ENCODE measurements around the gene MFSD6. TPM values are rescaled to one million over a fixed set of nuclear protein-coding genes. Genes with fewer than 3 reads are reported as not detected.

MFSD6 gene
- total RNA-seq, 1 donor from 2014 or later, result 15.1 TPM

DNA sequence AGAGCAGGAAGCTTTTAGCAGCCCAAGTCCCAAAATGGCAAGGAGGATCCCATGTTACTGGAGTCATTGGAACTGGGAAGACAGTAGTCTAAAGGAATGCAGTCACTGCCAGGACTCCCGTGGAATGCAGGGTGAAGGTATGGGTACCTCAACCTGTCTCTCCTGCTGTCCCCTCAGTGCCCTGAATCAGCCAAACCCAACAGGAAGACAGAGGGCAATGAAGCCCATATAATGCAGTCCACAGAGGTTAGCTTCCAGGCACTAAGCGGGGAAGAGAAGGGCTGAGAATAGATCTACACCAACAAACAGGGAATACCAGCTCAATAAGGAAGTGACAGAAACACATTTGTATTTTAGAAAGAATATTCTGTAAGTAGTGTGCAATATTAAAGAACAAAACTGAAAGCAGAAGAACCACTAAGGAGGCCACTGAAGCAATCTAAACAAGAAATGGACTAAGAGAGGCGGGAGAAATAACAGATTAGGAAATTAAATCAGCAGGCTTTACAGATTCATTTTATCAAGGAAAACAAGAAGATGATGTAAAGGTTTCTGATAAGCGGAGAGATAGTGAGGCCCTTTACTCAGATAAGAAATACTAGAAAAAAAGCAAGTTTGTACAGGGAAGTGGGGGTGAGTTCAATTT lies 118.1 kb downstream of the MFSD6 start:
- no peaks in the 10 kb centered on the region for H3K9me3 Mint-ChIP-seq (ENCODE audit: low read depth)
- no peaks in the 10 kb centered on the region for H3K27me3 Mint-ChIP-seq
- TF ChIP-seq CTCF (IDR thresholded peaks at IDR 0.05; ENCODE audit: unreplicated experiment), result no peak
- DNase-seq (ENCODE audit: low spot score, unreplicated experiment), result no peak
- peaks cover 26% of the 10 kb centered on the region for H3K4me1 Mint-ChIP-seq (ENCODE audit: low read depth)
- H3K27ac Mint-ChIP-seq, result no peak overlapping the region
- H3K36me3 Mint-ChIP-seq (ENCODE audit: insufficient read depth), result peaks cover 2% of the 10 kb centered on the region
- no peak overlapping the region for H3K4me3 Mint-ChIP-seq (ENCODE audit: low read depth)

GRCh38 chr2:190527214-190527613 lies 119.1 kb downstream of the MFSD6 start:
- Mint-ChIP-seq H3K36me3 (ENCODE audit: insufficient read depth) (peaks cover 2% of the 10 kb centered on the region), H3K4me3 (ENCODE audit: low read depth) (no peak overlapping the region), H3K27ac (no peak overlapping the region), H3K27me3 (no peaks in the 10 kb centered on the region), H3K4me1 (ENCODE audit: low read depth) (peaks cover 26% of the 10 kb centered on the region), H3K9me3 (ENCODE audit: low read depth) (no peaks in the 10 kb centered on the region)
- no peak for DNase-seq (ENCODE audit: low spot score, unreplicated experiment)
- TF ChIP-seq CTCF (IDR thresholded peaks at IDR 0.05; ENCODE audit: unreplicated experiment), result no peak

DNA sequence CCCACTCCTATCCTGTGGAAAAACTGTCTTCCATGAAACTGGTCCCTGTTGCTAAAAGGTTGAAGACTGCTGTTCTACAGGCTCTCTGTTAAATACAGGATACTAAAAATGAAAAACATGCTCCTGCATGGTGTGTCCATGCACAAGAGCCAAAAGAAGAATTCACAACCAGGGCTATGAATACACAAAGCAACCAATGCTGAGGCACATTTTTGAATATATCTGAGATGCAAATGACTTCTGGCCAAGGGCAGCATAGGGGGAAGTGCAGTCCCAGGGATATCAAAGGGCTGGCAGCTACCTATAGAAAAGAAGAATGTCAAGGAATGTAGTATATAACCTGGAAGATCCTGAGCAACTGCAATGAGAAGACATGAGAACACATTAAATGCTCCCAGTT lies 119.8 kb downstream of the MFSD6 start:
- Mint-ChIP-seq H3K4me3 (ENCODE audit: low read depth) (no peak overlapping the region), H3K27me3 (no peaks in the 10 kb centered on the region), H3K36me3 (ENCODE audit: insufficient read depth) (peaks cover 2% of the 10 kb centered on the region), H3K9me3 (ENCODE audit: low read depth) (no peaks in the 10 kb centered on the region), H3K27ac (no peak overlapping the region), H3K4me1 (ENCODE audit: low read depth) (peaks cover 26% of the 10 kb centered on the region)
- no peak for DNase-seq (ENCODE audit: low spot score, unreplicated experiment)
- TF ChIP-seq CTCF (IDR thresholded peaks at IDR 0.05; ENCODE audit: unreplicated experiment), result no peak

DNA sequence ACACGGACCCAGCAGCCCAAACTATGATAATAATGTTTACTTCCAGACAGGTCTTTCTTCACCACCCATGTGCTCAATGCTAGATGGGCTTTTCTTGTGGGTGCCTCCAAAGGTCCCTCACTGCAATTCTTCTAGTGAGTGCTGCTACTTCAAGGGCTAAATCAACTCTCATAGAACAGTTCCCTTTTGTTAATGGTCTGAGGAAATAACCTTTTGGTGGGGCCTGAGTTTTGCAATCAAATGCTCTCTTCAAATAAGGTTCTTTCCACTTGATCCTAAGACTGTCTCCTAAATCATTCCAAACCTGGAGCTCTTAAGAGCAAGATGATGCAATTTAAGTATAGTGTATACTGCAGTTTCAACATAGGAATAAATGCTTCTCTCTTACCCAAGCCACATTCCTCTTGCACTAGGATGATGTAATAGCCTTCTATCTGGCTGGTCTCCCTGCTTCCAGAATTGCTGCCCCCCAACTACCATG lies 120.4 kb downstream of the MFSD6 start:
- Mint-ChIP-seq H3K9me3 (ENCODE audit: low read depth) (no peaks in the 10 kb centered on the region), H3K4me3 (ENCODE audit: low read depth) (no peak overlapping the region), H3K27me3 (no peaks in the 10 kb centered on the region), H3K27ac (peak overlapping the region; percentile 5), H3K4me1 (ENCODE audit: low read depth) (peaks cover 28% of the 10 kb centered on the region), H3K36me3 (ENCODE audit: insufficient read depth) (peaks cover 2% of the 10 kb centered on the region)
- no peak for TF ChIP-seq CTCF (IDR thresholded peaks at IDR 0.05; ENCODE audit: unreplicated experiment)
- no peak for DNase-seq (ENCODE audit: low spot score, unreplicated experiment)

DNA sequence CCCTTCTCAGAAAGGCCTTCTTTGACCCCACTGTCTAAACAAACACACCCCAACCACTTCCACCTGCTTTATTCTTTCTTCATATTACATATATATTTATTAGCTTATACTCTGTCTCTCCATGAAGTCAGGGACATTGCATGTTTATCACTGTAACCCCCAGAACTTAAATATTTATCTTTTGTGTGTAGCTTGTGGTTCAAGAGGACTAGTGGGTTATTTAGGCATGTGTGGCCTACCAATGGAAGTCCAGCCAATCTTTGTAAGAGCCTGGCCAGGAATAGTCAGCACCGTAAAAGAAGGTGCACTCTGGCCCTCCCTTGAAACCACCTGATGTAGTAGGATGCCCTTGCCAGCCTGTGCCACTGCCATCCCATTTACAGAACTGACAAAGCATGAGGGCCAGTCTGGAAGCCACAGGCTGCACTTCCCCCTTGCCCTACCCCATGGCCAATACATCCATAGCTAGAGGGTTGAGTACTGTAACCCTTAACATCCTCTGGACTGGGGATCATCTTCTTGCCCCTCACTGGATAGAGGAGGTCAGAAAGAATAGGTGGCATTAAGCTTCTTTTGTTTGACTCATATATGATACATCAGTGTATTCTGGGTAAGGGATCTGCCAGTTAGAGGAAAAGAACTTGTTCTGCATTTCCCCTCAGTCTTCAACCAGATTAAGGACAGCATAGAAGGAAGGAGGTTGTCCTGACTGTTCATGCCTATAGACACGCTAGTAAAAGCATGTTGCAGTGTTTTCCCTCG lies 121.5 kb downstream of the MFSD6 start:
- H3K36me3 Mint-ChIP-seq (ENCODE audit: insufficient read depth), result no peaks in the 10 kb centered on the region
- no peak for DNase-seq (ENCODE audit: low spot score, unreplicated experiment)
- no peak overlapping the region for H3K4me3 Mint-ChIP-seq (ENCODE audit: low read depth)
- TF ChIP-seq CTCF (IDR thresholded peaks at IDR 0.05; ENCODE audit: unreplicated experiment), result no peak
- H3K4me1 Mint-ChIP-seq (ENCODE audit: low read depth), result peaks cover 33% of the 10 kb centered on the region
- no peaks in the 10 kb centered on the region for H3K27me3 Mint-ChIP-seq
- H3K9me3 Mint-ChIP-seq (ENCODE audit: low read depth), result no peaks in the 10 kb centered on the region
- no peak overlapping the region for H3K27ac Mint-ChIP-seq

Data from progenitor cell of endocrine pancreas (in vitro differentiated cells).